Brain microvascular endothelial cell (primary cell): ENCODE measurements around the gene TGM1.

Experiments
- DNase-seq: peaks from one replicate; pipeline ENCODE4 v3.0.0-alpha.2; 2020
- H3K27ac ChIP-seq: fragments of 250-450 bp; sonication (Bioruptor Pico); 2 replicates; pipeline ENCODE4 v1.5.1; 2020; ENCODE audit warnings: mild to moderate bottlenecking, moderate library complexity
- H3K27me3 ChIP-seq: fragments of 250-450 bp; sonication (Bioruptor Pico); replicated peaks from 2 replicates; pipeline ENCODE4 v1.5.1; 2020; ENCODE audit warnings: mild to moderate bottlenecking
- H3K36me3 ChIP-seq: fragments of 250-450 bp; sonication (Bioruptor Pico); replicated peaks from 2 replicates; pipeline ENCODE4 v1.5.1; 2020; ENCODE audit warnings: mild to moderate bottlenecking
- H3K4me3 ChIP-seq: 2 replicates; pipeline ENCODE4 v1.5.1; 2011; ENCODE audit warnings: low read depth, mild to moderate bottlenecking, control low read depth, low read length, moderate library complexity
- CTCF ChIP-seq: IDR thresholded peaks from 2 replicates; pipeline ENCODE4 v1.5.1; 2011; ENCODE audit warnings: low read depth, mild to moderate bottlenecking, moderate library complexity, low read length, control low read depth, inconsistent platforms; ENCODE audit errors: missing control alignments
- in situ Hi-C: cut with HindIII; loops from 2 replicates; pipeline ENCODE4 v1.10.0; 2017; ENCODE audit warnings: low sequenced_read_pairs, low pct_ligation_motif_present

Gene TGM1

GRCh38 chr14:24285351-24285750 is 22.4 kb upstream of the TGM1 start:
- in situ Hi-C loops: no loop called here
- H3K4me3 ChIP-seq: no peak overlapping the region
- peaks cover 5% of the 10 kb centered on the region for H3K36me3 ChIP-seq
- no peak for TF ChIP-seq CTCF
- no peak for DNase-seq
- H3K27ac ChIP-seq: no peak overlapping the region
- H3K27me3 ChIP-seq: no peaks in the 10 kb centered on the region

- H3K4me3 ChIP-seq: no peak overlapping the region
- no peak for DNase-seq
- no peak overlapping the region for H3K27ac ChIP-seq
- no peak for TF ChIP-seq CTCF
- no peaks in the 10 kb centered on the region for H3K36me3 ChIP-seq
- in situ Hi-C loops: no loop called here
- no peaks in the 10 kb centered on the region for H3K27me3 ChIP-seq
Measured at GRCh38 chr14:24284501-24285035, 21.6 kb upstream of the TGM1 start.

GRCh38 chr14:24283796-24284460 is 21.0 kb upstream of the TGM1 start:
- no peak for DNase-seq
- no peaks in the 10 kb centered on the region for H3K27me3 ChIP-seq
- no peak for TF ChIP-seq CTCF
- H3K36me3 ChIP-seq: no peaks in the 10 kb centered on the region
- in situ Hi-C loops: no loop called here
- no peak overlapping the region for H3K4me3 ChIP-seq
- H3K27ac ChIP-seq: no peak overlapping the region

DNA sequence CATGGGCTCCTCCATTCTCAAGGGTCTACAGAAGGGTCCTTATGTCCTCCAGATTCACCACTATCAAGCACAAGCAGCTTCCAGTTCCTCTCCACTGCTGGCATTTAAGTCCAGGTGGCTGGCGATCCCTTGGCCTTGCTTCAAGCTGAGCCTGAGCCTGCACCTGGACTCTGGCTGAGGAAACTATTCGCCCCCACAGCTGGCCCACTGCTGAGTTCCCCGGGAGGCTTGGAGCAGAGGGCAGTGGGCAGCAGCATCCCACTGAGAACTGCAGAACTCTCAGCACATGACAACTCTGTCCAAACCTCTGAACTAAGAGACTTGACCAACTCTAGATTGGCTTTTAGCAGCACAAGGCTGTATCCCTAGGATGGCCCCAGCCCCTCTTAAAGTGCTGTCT is 19.8 kb upstream of the TGM1 start:
- in situ Hi-C loops: no loop called here
- TF ChIP-seq CTCF: no peak
- DNase-seq: no peak
- Histone ChIP-seq H3K27ac (no peak overlapping the region), H3K36me3 (no peaks in the 10 kb centered on the region), H3K27me3 (no peaks in the 10 kb centered on the region), H3K4me3 (no peak overlapping the region)

GRCh38 chr14:24281636-24282035 is 18.7 kb upstream of the TGM1 start:
- Histone ChIP-seq H3K27ac (no peak overlapping the region), H3K4me3 (no peak overlapping the region), H3K27me3 (no peaks in the 10 kb centered on the region), H3K36me3 (no peaks in the 10 kb centered on the region)
- in situ Hi-C loops: no loop called here
- no peak for TF ChIP-seq CTCF
- DNase-seq: no peak
